Psoas muscle (tissue), 8 donors: ENCODE data around the gene FETUB. TPM values are rescaled to one million over a fixed set of nuclear protein-coding genes. Genes with fewer than 3 reads are reported as not detected.

Experiments
- ATAC-seq, 4 donors: fragments of 200-7000 bp; cut with Tn5 transposase; one replicate each; pipeline ENCODE4 v1.9.1; 2020; ENCODE audit warnings: moderate library complexity in 3 of 4, mild to moderate bottlenecking in 2 of 4
- DNase-seq, 2 donors: peaks; one replicate each; pipeline ENCODE4 v3.0.0-alpha.2; 2020
- H3K27ac ChIP-seq: fragments of 200-600 bp; one replicate; pipeline ENCODE4 v1.8.0; 2022
- H3K27me3 ChIP-seq, 3 donors: fragments of 200-600 bp in 1 of 3; one replicate each; pipeline versions ENCODE4 v1.6.1 to v1.8.0; 2013 to 2022; ENCODE audit warnings: low read length in 2 of 3, mild to moderate bottlenecking in 2 of 3, moderate library complexity in 1 of 3; ENCODE audit not compliant: insufficient read depth in 3 of 3
- H3K36me3 ChIP-seq, 2 donors: fragments of 200-600 bp in 1 of 2; one replicate each; pipeline versions ENCODE4 v1.6.1 to v1.8.0; 2013 to 2022; ENCODE audit warnings: low read depth in 1 of 2, mild to moderate bottlenecking in 1 of 2, moderate library complexity in 1 of 2; ENCODE audit not compliant: insufficient read depth in 1 of 2
- H3K4me1 ChIP-seq: fragments of 200-600 bp; one replicate; pipeline ENCODE4 v1.8.0; 2022
- H3K4me3 ChIP-seq: fragments of 200-600 bp; one replicate; pipeline ENCODE4 v1.8.0; 2022; ENCODE audit warnings: mild to moderate bottlenecking
- H3K9me3 ChIP-seq: fragments of 200-600 bp; one replicate; pipeline ENCODE4 v1.8.0; 2022
- WGBS, 3 donors: extraction: QIAGEN DNeasy Blood & Tissue Kit; methylation state at CpG; one replicate each; pipeline versions ENCODE4 v1.1.6 to v1.1.7; 2013; 5-methylcytosine and 5-hydroxymethylcytosine counted together
- intact Hi-C, 2 donors: fragments of 100-400 bp; cut with DNase I; formaldehyde crosslinking; loops; one replicate each; pipeline versions ENCODE4 v1.11.0 to v1.14.2; 2022
- polyA plus RNA-seq, 3 donors: library from polyadenylated mRNA; stranded (reverse); fragments of 200-250 nt; gene quantifications; one replicate each; pipeline ENCODE4 v1.2.3, GENCODE V29; 2013
- total RNA-seq, 4 donors: library from RNA; stranded (reverse); fragmentation: NEBNext Ultra II Directional in 2 of 4; extraction: Animal tissue kit (Norgen Biotek cat#: 25700) in 2 of 4; gene quantifications; one replicate each; pipeline versions ENCODE4 v1.2.1 to v1.2.4, GENCODE V29; 2021 to 2023
- TF ChIP-seq, protein P1 (sequence below): fragments of 200-600 bp; IDR thresholded peaks from one replicate; pipeline ENCODE4 v1.8.0; 2022; ENCODE audit warnings: antibody characterized with exemption
- donor health status: healthy with polysubstance abuse.
- donor health status: DM: no; HTN: no; CAD: no; lungs with moderate emphysema.
- donor health status: Bipolar disorder and iron deficiency.
- donor health status: healthy.
- donor health status: DM: yes; HTN: yes; CAD: no.
- donor health status: DM: no; HTN: no; CAD: no.
- donor health status: DM: no; HTN: no; CAD: no.
- donor health status: DM: yes; HTN: yes; CAD: no.

Gene FETUB
- total and polyA plus RNA-seq, 7 donors, result not detected

GRCh38 chr3:186616299-186616617 lies 23.9 kb upstream of the FETUB start:
- Histone ChIP-seq H3K4me1 (no peaks in the 10 kb centered on the region), H3K36me3 (no peaks in the 10 kb centered on the region), H3K27ac (no peak overlapping the region), H3K27me3 (peaks cover 0 to 30% (median 0%) of the 10 kb centered on the region in 3 donors), H3K4me3 (no peak overlapping the region), H3K9me3 (no peaks in the 10 kb centered on the region)
- DNase-seq, result no peak
- intact Hi-C loops, result loop anchor here in 1 of 2 donors (5.0 to 10.0 kb wide), 2 partner anchors 206 to 549 kb away; no protein-coding TSS in a partner anchor
- TF ChIP-seq, protein P1, sequence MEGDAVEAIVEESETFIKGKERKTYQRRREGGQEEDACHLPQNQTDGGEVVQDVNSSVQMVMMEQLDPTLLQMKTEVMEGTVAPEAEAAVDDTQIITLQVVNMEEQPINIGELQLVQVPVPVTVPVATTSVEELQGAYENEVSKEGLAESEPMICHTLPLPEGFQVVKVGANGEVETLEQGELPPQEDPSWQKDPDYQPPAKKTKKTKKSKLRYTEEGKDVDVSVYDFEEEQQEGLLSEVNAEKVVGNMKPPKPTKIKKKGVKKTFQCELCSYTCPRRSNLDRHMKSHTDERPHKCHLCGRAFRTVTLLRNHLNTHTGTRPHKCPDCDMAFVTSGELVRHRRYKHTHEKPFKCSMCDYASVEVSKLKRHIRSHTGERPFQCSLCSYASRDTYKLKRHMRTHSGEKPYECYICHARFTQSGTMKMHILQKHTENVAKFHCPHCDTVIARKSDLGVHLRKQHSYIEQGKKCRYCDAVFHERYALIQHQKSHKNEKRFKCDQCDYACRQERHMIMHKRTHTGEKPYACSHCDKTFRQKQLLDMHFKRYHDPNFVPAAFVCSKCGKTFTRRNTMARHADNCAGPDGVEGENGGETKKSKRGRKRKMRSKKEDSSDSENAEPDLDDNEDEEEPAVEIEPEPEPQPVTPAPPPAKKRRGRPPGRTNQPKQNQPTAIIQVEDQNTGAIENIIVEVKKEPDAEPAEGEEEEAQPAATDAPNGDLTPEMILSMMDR, result no peak
- no peak for ATAC-seq
- WGBS, 3 donors, result 82 to 86% (median 82%) methylated on average over 8 of the region's 8 CpGs

- DNase-seq (peak; percentile 75 to 86), ATAC-seq (peak; percentile 90 to 95 (median 92))
- Histone ChIP-seq H3K36me3 (no peaks in the 10 kb centered on the region), H3K4me1 (no peaks in the 10 kb centered on the region), H3K27ac (no peak overlapping the region), H3K9me3 (no peaks in the 10 kb centered on the region), H3K4me3 (peak overlapping the region; percentile 12), H3K27me3 (peaks cover 0 to 29% (median 0%) of the 10 kb centered on the region in 3 donors)
- TF ChIP-seq, protein P1, result peak; percentile 70
- intact Hi-C loops, result loop anchor here in 1 of 2 donors (5.0 to 10.0 kb wide), 2 partner anchors 205 to 548 kb away; no protein-coding TSS in a partner anchor
- WGBS, 3 donors, result 10 to 12% (median 11%) methylated on average over 31 of the region's 31 CpGs
Measured at GRCh38 chr3:186617036-186617946, 22.9 kb upstream of the FETUB start.

DNA sequence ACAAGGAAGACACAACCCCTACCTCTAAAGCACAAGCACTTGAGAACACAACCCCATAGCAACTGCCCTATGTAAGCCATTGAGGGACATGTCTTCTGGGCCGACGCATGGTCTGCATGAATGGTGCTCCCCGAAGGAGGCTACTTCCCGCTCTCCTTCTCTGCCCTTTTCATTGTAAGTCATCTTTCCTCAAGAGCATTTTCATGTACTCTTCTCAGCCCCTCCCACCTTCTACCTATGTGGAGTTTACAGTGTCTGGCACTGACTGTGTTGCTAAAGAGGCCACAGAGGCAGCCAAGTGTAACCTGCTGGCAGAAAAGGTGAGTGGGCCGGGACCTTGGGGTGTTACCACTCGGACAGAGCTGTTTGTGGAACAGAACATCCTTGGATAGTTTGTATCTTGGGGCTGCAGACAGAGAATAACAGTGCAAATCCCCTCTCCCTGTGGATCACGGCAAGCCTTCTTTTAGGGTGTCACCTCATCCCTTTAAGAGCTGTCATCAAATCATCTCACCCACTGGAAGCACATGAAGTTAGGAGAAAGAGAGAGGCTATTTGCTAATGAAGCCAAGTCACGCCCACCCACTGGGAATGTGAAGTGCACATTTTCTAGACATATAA lies 21.8 kb upstream of the FETUB start:
- TF ChIP-seq, protein P1, result no peak
- Histone ChIP-seq H3K4me1 (no peaks in the 10 kb centered on the region), H3K27ac (no peak overlapping the region), H3K27me3 (peaks cover 0 to 25% (median 0%) of the 10 kb centered on the region in 3 donors), H3K9me3 (no peaks in the 10 kb centered on the region), H3K36me3 (no peaks in the 10 kb centered on the region), H3K4me3 (no peak overlapping the region)
- DNase-seq (no peak), ATAC-seq (no peak)
- WGBS, 3 donors, result 87 to 94% (median 91%) methylated on average over 8 of the region's 8 CpGs
- intact Hi-C loops, result loop anchor here in 1 of 2 donors (5.0 to 10.0 kb wide), 2 partner anchors 204 to 546 kb away; no protein-coding TSS in a partner anchor

GRCh38 chr3:186619787-186620212 lies 20.4 kb upstream of the FETUB start:
- no peaks in the 10 kb centered on the region for H3K9me3 ChIP-seq
- WGBS, 3 donors, result 84 to 92% (median 90%) methylated on average over 5 of the region's 5 CpGs
- intact Hi-C loops, result loop anchor here (5.0 to 10.0 kb wide), 3 partner anchors 203 to 545 kb away; no protein-coding TSS in a partner anchor
- H3K4me3 ChIP-seq, result no peak overlapping the region
- DNase-seq (no peak), ATAC-seq (no peak)
- H3K27ac ChIP-seq, result no peak overlapping the region
- TF ChIP-seq, protein P1, result no peak
- no peaks in the 10 kb centered on the region for H3K36me3 ChIP-seq
- H3K27me3 ChIP-seq, result peaks cover 0 to 24% (median 0%) of the 10 kb centered on the region in 3 donors
- no peaks in the 10 kb centered on the region for H3K4me1 ChIP-seq
